KOPT-K1 (cell line): ENCODE measurements around the gene GATA3.

ENCODE experiments used
- H3K27ac ChIP-seq: fragments of 200-600 bp; sonication (generic); 2 replicates; pipeline ENCODE4 v1.5.1; 2016; ENCODE audit warnings: antibody characterized with exemption, mild to moderate bottlenecking, low read depth, low read length; ENCODE audit not compliant: poor library complexity, severe bottlenecking
- H3K36me3 ChIP-seq: fragments of 200-600 bp; sonication (generic); 2 replicates; pipeline ENCODE4 v1.5.1; 2017; ENCODE audit warnings: antibody characterized with exemption, mild to moderate bottlenecking, low read length, moderate library complexity; ENCODE audit not compliant: insufficient read depth
- H3K9me3 ChIP-seq: fragments of 200-600 bp; sonication (generic); 2 replicates; pipeline ENCODE4 v1.5.1; 2017; ENCODE audit warnings: antibody characterized with exemption, low read length, mild to moderate bottlenecking; ENCODE audit not compliant: insufficient read depth, poor library complexity, severe bottlenecking

The GATA3 gene

DNA sequence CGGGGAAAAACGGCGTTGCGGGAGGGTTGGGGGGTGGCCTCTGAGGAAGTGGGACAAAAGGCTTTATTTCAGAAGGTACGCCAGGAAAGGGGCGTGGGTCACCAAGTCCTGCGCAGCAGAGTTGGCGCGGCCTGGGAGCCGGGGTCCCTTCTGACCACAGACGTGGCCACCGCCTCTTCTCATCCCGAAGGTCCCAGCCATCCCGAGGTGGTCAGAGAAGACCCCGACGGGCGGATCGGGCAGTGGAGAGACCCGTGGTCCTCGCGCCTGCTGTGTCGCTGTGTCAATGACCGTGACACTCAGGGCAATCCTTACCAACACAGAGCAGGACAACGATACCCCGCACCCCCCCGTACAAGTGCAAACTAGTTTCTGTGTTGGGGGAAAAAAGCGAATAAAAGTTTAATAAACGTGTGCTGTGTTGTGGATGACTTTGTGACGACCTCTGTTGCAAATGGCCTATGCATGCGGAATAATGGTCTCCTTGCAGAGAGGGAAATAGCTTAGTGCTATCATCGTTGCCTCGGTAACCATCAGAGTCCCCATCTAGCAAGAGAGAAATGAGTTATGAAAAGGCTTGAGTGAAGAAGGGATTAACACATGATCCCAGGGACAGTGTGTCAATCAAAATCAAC is 19.4 kb upstream of the GATA3 start:
- no peaks in the 10 kb centered on the region for H3K36me3 ChIP-seq
- H3K9me3 ChIP-seq: peaks cover 12% of the 10 kb centered on the region
- no peak overlapping the region for H3K27ac ChIP-seq

DNA sequence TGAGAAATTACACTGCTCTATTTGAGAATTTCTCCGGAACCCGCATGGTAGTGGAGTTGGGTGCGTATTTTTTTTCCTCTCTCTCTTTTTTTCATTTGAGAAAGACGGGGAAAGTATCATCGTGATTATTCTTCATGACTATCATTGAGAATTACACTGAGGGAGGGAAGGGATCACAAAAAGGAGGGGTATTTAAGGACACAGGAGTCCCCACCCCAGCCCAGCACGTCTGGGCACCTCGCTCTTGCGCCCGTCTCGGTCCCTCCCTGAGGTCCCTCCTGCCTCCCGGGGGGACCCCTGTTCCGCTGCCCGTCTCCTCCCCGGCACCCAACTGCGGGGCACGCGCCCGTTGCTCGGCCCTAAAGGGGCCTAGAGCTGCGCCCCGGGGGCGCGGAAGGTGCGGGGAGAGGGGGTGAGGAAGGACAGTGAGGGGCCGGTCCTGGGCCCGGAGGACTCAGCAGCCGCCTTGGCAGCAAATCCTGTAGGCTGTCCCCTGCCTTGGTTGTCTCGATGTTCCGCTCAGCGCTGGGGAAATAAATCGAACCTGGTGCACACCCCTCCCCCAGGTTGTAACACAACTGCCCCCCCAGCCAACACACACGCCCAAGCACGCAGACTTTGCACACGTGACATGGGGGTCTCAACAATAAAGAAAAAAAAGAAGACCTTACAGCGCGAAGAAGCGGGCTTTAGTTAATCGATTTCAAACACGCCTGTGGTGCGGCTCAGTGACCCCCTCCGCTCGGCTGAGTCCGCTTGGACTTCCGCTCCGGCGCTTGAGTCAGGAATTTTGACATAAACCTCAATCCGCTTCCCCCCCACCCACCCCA is 18.6 kb upstream of the GATA3 start:
- H3K9me3 ChIP-seq: peaks cover 12% of the 10 kb centered on the region
- no peaks in the 10 kb centered on the region for H3K36me3 ChIP-seq
- no peak overlapping the region for H3K27ac ChIP-seq

DNA sequence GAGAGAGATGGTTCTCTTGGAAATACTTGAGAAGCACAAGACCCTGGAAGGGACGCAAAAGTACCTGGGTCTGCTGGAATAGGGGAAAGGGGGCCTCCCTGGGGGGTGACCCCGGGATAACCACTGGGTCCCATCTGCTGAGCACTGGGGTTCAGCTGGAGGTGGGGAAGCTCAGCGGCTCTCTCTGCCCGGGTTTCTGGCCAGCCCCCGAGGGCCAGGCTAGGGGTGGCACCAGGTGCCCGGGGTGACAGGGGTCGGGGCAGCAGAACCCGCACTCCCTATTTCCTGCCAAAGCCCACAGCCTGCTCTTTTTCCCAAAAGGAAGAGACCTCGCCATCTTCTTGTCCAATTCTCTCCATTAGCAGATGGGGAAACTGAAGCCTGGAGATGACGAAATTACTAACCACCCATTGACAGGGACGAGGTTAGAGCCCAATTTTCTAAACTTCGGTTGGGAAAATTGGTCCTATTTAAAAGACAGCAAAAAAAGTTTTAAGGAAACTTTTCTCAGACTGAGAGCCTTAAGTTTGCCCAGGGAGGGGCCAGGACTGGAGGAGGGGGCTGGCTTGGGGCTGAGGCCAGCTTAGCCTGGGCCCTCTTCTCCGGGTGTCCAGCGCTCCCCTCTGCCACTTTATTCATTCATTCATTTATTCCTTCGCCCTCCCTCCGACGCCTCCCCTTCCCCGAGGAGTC is 17.8 kb upstream of the GATA3 start:
- Histone ChIP-seq H3K27ac (no peak overlapping the region), H3K9me3 (peaks cover 12% of the 10 kb centered on the region), H3K36me3 (no peaks in the 10 kb centered on the region)

DNA sequence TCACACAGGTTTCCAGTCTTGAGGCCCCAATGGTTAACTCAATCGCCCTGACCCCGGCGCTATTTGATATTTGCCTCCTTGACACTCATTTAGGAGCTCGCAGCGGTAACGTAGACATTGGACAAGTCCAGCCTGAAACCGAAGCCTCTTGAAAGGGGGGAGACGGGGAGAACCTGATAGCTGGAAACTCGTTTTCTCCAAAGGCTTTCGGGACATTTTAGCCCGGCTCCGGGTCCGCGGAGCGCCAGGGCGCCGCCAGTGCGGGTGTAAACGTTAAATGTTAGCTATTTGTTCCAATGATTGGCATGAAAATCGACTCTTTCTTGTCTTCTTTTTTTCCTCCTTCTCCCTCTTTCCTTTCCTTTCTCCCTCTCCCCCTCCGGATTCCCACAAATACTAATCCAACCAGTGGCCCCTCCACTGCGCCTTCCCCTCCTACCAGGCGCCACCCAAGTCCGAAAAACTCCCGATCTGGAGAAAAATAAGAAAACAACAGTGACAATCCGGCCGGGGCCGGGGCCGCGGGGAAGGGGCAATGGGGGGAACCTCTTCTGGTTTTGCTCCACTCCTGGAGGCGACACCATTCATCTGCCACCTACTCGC is 17.2 kb upstream of the GATA3 start:
- no peak overlapping the region for H3K27ac ChIP-seq
- H3K9me3 ChIP-seq: peaks cover 12% of the 10 kb centered on the region
- H3K36me3 ChIP-seq: no peaks in the 10 kb centered on the region

DNA sequence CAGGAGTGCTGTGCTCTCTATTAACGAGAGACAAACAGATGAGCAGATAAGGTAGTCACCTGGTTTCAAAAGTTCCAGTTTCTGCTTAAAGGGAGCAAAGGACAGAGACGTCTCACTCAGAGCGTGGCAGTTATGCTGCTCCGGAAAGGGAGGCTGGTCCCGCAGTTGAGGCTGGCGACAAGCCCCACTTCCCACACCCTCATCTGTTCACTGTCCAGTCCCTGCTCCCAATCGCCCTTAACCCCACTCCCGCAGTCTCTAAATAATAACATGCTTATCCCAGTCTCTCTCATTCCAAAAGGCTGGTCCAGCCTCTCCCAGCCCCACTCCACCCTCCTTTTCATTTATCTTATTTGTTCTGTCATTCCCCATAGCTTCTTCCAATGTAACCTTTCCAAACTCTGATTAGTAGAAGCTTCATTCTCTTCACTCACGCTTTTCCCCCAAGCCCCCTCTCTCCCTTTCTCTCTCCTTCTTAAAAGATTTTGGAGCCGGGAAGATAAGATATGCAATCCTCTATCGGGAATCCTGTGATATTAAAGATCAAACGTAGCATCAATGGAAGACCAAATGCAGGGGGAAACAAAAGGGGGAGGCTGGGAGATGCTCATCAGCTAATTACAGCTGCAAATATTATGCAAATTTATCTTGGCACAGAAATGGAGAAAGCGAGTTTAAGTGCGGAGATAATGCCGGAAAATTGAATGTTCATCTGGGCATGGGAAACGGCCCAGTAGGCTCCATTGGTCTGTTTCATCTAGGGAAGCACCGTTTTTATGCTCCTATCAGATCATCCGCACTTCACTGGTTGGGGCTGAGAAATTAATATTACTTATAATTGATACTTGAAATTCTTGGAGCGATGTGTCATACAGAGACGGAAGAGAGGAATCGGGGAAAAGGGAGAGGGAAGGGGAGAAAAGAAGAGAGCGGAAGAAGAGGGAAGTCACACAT is 16.3 kb upstream of the GATA3 start:
- peaks cover 12% of the 10 kb centered on the region for H3K9me3 ChIP-seq
- no peak overlapping the region for H3K27ac ChIP-seq
- H3K36me3 ChIP-seq: no peaks in the 10 kb centered on the region

DNA sequence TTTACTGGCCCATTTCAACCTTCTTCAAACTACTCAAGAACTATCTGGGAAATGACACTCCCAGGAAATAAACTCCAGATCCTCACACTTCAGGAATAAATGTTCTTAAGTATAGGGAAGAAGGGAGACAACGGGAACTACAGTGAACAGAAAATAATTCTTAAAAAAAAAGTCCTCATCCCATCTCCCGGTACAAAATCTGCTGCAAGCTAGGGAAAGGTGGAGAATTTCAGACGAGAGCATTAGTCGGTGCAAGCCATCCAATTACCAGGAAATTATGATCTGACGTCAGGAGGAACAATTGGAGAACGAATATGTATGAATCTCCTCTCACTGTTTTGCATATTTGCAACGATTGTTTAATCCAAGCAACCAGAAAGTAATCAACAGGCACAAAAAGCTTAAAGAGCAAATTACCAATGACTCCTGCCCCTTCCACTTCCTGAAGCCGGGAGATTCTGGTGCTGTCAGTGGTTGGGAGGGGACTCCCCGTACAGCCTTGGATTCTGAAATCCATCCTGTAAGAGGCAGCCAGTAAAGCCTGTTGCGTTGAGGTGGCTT is 15.1 kb upstream of the GATA3 start:
- Histone ChIP-seq H3K27ac (no peak overlapping the region), H3K9me3 (peaks cover 12% of the 10 kb centered on the region), H3K36me3 (no peaks in the 10 kb centered on the region)

DNA sequence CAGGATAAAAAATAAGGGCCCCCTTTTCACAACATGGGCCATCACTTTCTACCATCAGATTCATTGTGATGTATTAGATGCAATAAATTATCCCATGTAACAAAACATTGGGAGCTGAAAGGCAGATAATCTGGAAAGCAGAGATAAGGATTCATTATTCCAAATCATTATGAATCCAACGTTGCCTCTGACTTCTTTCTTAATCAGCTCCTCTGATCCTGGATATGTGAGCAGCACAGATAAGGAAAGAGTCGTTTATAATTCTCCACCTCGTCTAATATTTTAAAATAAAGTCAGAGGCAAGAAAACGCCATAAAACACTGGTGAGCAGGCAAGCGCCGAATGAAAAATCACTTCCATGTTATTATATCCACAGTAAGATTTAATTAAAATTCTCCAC is 13.8 kb upstream of the GATA3 start:
- Histone ChIP-seq H3K9me3 (peaks cover 1% of the 10 kb centered on the region), H3K27ac (no peak overlapping the region), H3K36me3 (no peaks in the 10 kb centered on the region)

DNA sequence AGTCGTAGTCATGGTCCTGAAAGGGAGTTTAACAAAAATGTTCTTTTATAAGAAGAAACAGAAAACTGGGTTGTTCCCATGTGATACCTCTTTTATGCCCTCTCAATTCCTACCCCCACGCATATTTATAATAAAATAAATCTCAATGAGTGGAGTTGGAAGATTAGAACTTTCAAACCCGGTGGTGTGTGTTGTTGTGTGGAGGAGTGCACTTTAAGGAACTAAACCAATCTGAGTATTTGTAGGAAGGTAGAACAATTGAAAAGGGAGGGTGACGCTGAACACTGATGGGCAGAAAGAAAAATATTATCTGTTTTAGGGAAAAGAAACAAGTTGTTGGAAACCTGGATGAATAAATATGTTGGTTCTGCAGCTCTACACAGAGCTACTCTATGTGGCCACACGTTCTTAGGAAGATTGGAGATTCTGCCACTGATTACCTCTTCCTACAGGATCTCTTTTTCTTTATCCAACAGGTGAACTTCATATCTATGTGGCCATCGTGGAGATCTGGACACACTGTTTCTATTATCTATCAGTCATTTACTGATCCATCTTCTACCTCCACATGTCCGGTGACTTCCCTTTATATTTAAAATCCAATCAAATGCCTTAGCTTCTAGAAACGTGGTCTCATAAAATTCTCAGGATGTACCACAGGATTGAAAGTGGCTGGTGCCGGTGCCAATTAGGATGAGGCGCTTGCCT is 13.1 kb upstream of the GATA3 start:
- H3K36me3 ChIP-seq: no peaks in the 10 kb centered on the region
- H3K27ac ChIP-seq: no peak overlapping the region
- no peaks in the 10 kb centered on the region for H3K9me3 ChIP-seq

DNA sequence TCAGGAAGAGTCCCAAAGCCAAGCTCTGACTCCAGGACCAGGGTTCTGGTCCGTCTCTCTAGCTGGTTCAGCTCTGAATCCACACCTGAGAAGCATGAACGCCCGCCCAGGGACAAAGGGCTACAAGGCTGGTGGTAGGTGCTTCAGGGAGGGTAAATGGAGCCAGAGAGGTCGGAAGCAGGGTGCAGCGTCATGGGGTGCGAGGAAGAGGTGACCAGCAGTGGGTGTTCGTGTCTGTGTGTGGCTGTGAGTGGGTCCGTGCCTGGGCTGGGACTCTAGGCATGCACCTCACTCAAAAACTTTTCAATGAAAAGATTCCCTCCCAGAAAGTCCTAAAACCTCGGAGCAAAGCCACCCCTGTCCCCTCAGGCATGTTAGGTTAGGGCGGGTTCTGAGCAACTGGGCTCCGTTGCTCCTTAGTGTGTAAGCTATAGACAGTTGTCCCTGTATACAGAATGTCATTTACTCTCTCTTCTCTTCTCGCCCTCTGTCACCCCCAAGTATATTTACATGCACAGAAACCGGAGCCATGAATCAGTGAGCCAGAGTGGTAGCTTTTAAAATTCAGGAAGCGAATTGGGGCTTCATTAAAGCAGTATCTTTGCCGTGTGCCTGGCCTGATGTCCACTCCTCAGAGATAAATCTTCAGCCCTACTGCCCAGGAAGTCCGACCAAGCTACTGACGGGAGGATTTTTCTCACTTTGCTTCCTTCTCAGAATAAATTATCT is 12.3 kb upstream of the GATA3 start:
- H3K9me3 ChIP-seq: no peaks in the 10 kb centered on the region
- no peak overlapping the region for H3K27ac ChIP-seq
- no peaks in the 10 kb centered on the region for H3K36me3 ChIP-seq

DNA sequence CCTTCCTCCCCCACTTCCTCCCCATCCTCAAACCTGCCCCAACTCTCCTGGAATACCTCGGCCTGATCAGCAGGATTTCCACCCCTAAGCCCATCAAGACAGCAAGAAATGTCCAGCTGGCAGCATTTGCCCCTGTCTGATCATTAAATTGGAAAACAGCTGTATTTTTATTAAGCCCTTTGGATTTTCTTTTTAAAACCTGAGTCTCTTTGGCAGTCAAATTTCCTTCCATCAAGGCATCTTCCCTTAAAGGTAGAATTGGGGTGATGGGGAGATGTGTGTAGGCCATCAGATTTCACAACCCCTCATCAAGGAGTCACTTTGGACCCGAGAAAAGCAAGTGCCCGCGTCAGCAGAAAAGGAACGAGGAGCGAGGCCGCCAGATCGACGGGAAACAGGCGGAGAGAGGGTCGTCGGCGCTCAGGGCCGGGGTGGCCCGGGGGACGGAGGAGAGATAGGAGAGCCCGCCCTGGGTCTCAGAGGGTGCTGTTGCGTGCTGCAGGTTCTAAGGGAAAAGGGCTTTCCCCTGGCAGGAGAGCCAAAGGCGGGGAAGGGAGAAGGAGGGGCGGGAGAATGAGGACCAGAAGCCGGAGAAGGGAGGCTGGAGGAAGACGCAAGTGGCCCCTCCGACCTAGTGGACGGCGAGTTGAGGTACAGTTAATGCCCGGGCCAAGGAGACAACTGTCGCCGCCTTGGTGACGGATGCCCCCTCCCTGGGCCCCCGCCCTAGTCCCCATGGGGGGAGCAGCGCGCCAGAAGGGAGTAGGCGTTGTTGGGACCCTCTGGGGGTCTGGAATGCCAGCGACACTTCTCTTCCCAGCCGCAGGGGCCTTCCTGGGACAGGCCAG is 11.5 kb upstream of the GATA3 start:
- Histone ChIP-seq H3K9me3 (no peaks in the 10 kb centered on the region), H3K36me3 (no peaks in the 10 kb centered on the region), H3K27ac (no peak overlapping the region)

DNA sequence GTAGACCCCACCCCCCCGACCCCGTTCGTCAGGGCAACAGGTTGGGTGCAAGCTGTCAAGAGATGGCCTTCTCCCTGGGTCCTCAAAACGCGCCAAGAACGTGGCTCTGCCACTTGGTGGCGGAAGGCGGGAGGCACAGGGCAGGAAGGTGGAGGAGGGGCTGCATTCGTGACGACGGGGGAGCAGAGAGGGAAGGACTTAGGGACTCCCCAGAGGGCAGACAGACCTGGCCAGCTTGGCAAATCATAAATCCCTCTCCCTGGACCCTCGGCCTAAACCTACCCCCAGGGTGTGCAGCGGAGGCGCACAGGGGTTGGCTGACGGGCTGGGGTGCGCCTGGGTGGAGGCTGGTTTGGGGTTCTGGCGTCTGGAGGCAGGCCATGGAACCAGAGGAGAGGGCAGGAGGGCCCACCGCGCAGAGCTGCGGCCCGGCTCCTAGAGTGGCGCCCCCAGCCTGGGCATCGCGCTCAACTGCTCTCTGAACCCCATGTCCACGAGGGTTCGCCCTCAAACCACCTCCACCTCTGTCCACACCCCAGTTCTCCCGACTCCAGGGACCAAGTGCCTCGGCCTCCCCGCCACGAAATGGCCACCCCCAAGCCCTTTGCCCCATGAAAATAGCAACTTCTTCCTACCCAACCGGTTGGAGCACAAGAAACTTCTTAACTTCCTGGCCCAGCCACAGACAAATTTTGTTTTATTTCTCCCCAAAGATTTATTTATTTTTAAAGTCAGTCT is 10.8 kb upstream of the GATA3 start:
- no peaks in the 10 kb centered on the region for H3K36me3 ChIP-seq
- H3K27ac ChIP-seq: no peak overlapping the region
- H3K9me3 ChIP-seq: no peaks in the 10 kb centered on the region

DNA sequence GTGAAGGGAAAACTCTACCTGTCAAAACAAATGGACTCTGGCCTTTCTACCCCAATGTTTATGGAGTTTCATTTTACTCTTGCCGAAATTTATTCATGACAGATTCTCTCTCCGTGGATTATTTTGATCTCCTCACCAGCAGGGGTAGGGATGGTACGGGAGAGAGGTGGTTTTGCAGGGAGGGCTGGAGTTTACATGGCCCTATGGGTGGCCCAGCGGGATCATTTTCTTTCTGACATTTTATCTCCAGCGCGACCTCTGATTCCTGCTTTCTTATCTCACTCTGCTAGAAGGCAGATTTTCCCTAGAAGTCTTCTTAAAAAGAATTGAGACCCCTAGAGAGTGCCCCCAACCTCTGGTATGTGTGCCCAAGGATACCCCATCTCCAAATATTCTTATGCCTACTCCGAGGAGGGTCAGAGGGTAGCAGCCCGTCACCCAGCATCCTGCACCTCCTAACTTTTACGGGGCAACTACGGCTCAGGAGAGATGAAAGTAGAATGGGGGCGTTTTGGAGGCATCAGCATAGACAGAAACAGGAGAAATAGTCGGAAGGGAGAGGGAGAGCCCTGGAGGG is 10.1 kb upstream of the GATA3 start:
- no peaks in the 10 kb centered on the region for H3K9me3 ChIP-seq
- H3K36me3 ChIP-seq: no peaks in the 10 kb centered on the region
- H3K27ac ChIP-seq: no peak overlapping the region
